ENCODE data around the gene PRAME. TPM values are rescaled to one million over a fixed set of nuclear protein-coding genes. Genes with fewer than 3 reads are reported as not detected.
A peak's percentile ranks its signal among the peaks of the same experiment; 100 is the strongest.

Gene PRAME
- total RNA-seq, 1 experiment from 2014 or later, result not detected

GRCh38 chr22:22593964-22594656, 35.0 kb upstream of the PRAME start:
- intact Hi-C loops (cut with micrococcal nuclease; ENCODE audit: unreplicated experiment), result no loop called here
- CTCF ChIA-PET, result no interaction called here
- TF ChIP-seq EZH2 (IDR thresholded peaks at IDR 0.05; ENCODE audit: low read depth), result no peak
- peak; percentile 75 for TF ChIP-seq CTCF (conservative IDR thresholded peaks at IDR 0.05)
- H3K36me3 ChIP-seq (ENCODE audit: low read depth), result no peaks in the 10 kb centered on the region
- H3K4me2 ChIP-seq, result no peak overlapping the region
- no peak overlapping the region for H3K27ac ChIP-seq
- POLR2A ChIA-PET (ENCODE audit: unreplicated experiment), result no interaction called here
- H3K27me3 ChIP-seq (ENCODE audit: insufficient read depth, low read depth), result peaks cover 20% of the 10 kb centered on the region
- no peaks in the 10 kb centered on the region for H3K4me1 ChIP-seq (replicated peaks; ENCODE audit: insufficient read depth)
- H2AFZ ChIP-seq, result no peak overlapping the region
- no peaks in the 10 kb centered on the region for H4K20me1 ChIP-seq (ENCODE audit: insufficient read depth)
- no peaks in the 10 kb centered on the region for H3K9me3 ChIP-seq (ENCODE audit: insufficient read depth, low read depth)
- no peak overlapping the region for H3K4me3 ChIP-seq
- no peaks in the 10 kb centered on the region for H3F3A ChIP-seq (ENCODE audit: insufficient read depth, low read depth)
- no peaks in the 10 kb centered on the region for H3K9me2 ChIP-seq (ENCODE audit: insufficient read depth)
- peak; percentile 13 to 40 for DNase-seq
- no peaks in the 10 kb centered on the region for H3K79me2 ChIP-seq (ENCODE audit: low read depth)
- no TSS peak for BruUV-seq (replicated peaks)

DNA sequence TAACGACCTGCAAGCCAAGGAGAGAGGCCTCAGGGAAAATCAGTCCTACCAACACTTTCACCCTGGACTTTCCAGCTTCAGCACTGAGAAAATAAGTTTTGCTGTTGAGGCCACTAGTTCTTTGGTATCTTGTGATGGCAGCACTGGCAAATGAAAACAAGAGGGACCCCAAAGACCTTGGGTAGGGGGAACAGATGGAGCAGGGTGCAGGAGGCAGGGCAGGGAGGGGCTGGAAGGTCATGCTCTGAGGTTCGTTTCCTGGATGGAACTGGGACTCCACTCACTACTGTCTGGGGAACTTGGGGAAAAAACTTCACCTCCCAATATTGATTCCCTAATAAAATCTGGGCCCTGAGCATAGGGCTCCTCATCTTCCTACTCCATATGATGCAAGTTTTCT, 34.2 kb upstream of the PRAME start:
- ChIA-PET POLR2A (ENCODE audit: unreplicated experiment) (no interaction called here), CTCF (no interaction called here)
- H3K27me3 ChIP-seq (ENCODE audit: insufficient read depth, low read depth), result peaks cover 12% of the 10 kb centered on the region; the same call in 1 of the 2 replicates
- no peaks in the 10 kb centered on the region for H3K79me2 ChIP-seq (ENCODE audit: low read depth)
- H3K9me3 ChIP-seq (ENCODE audit: insufficient read depth, low read depth), result no peaks in the 10 kb centered on the region
- no peak overlapping the region for H3K27ac ChIP-seq
- no TSS peak for BruUV-seq (replicated peaks)
- H3K4me3 ChIP-seq, result no peak overlapping the region
- H3K36me3 ChIP-seq (ENCODE audit: low read depth), result no peaks in the 10 kb centered on the region
- no peaks in the 10 kb centered on the region for H3F3A ChIP-seq (ENCODE audit: insufficient read depth, low read depth)
- DNase-seq, result no peak
- intact Hi-C loops (cut with micrococcal nuclease; ENCODE audit: unreplicated experiment), result no loop called here
- no peak for TF ChIP-seq CTCF (conservative IDR thresholded peaks at IDR 0.05)
- no peak for TF ChIP-seq EZH2 (IDR thresholded peaks at IDR 0.05; ENCODE audit: low read depth)
- no peaks in the 10 kb centered on the region for H3K9me2 ChIP-seq (ENCODE audit: insufficient read depth)
- H2AFZ ChIP-seq, result no peak overlapping the region
- H3K4me1 ChIP-seq (replicated peaks; ENCODE audit: insufficient read depth), result no peaks in the 10 kb centered on the region
- no peak overlapping the region for H3K4me2 ChIP-seq
- no peaks in the 10 kb centered on the region for H4K20me1 ChIP-seq (ENCODE audit: insufficient read depth)

DNA sequence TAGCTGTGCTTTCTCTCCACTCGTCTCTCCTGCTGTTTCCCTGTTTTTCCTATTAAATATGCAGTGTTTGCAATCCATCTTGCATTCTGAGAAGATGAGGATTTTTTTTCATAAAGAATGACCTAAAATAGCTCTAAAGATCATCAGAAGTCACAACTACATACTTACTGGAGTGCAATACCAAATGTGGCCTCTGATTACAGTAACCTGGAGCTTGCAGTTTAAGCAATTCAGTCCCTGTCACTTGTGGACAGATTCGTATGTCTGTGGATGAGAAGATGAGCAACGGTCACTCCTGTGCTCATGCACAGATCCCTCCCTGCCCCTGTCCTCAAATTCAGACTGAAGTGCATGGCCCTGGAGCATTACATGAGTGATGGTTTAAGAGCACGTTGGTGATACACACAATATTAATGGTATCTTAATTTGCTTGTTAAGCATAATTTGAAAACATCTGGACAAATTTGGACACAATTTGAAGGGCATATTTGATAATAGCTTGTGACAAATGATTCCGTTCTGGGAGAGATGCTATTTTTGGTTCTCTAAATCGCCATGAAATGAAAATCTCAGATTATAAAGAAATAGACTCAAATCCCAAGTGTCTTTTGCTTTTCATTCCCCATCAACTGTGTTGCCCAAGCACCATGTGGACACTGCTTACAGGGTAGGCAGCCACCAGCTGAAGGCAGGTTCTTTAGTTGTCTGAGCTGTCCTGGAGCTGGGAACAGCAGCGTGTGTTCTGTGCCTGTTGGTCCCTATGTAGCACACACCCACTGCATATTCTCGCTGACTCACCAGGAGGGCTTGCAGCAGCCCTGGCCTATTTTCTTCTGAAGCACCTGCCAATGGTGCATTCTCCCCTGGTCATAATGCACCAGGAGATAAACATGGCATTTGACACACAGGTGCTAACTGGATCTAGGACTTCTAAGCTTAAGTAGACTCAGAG, 32.6 kb upstream of the PRAME start:
- BruUV-seq (replicated peaks), result no TSS peak
- Histone ChIP-seq H3K27me3 (ENCODE audit: insufficient read depth, low read depth) (peaks cover 5% of the 10 kb centered on the region; the same call in 1 of the 2 replicates), H3K36me3 (ENCODE audit: low read depth) (no peaks in the 10 kb centered on the region), H3K4me1 (replicated peaks; ENCODE audit: insufficient read depth) (no peaks in the 10 kb centered on the region), H4K20me1 (ENCODE audit: insufficient read depth) (no peaks in the 10 kb centered on the region), H3K79me2 (ENCODE audit: low read depth) (no peaks in the 10 kb centered on the region), H3K27ac (no peak overlapping the region), H3K4me3 (no peak overlapping the region), H2AFZ (no peak overlapping the region), H3K9me3 (ENCODE audit: insufficient read depth, low read depth) (no peaks in the 10 kb centered on the region), H3K4me2 (no peak overlapping the region), H3K9me2 (ENCODE audit: insufficient read depth) (no peaks in the 10 kb centered on the region), H3F3A (ENCODE audit: insufficient read depth, low read depth) (no peaks in the 10 kb centered on the region)
- ChIA-PET CTCF (no interaction called here), POLR2A (ENCODE audit: unreplicated experiment) (no interaction called here)
- intact Hi-C loops (cut with micrococcal nuclease; ENCODE audit: unreplicated experiment), result no loop called here
- DNase-seq, result no peak
- no peak for TF ChIP-seq CTCF (conservative IDR thresholded peaks at IDR 0.05)
- TF ChIP-seq EZH2 (IDR thresholded peaks at IDR 0.05; ENCODE audit: low read depth), result no peak
